Activated effector memory CD4-positive, alpha-beta T cell treated with anti-CD3 and anti-CD28 coated beads, Interleukin-2, amount 50 U/mL, for 16 hours (primary cell): ENCODE results near the gene TMEM217.

ENCODE experiments used
- DNase-seq: peaks from one replicate; pipeline ENCODE4 v3.0.0-alpha.2; 2020

TMEM217 gene

DNA sequence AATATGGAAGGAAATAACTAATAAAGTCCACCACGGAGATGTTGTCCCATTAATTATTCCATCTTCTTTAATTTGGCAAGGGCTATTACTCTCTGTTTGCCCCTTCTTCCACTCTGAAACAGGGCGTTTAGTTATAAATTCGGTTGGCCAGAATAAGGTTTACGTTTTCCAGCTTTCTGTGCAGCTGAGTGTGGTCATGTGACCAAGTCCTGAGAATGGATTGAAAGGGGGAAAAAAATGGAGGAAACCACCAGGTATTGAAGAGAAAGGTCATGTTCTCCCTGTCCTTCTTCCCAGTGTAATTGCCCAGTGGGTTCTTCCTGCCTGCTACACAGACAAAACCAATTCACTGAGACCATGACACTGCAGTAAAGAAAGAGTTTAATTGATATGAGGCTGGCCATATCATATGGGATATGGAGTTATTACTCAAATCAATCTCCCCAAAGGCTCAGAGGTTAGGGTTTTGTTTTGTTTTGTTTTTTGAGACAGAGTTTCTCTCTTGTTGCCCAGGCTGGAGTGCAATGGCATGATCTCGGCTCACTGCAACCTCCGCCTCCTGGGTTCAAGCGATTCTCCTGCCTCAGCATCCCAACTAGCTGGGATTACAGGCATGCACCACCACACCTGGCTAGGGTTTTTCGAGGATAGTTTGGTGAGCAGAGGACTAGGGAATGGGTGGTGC is 14.7 kb downstream of the TMEM217 start:
- no peak for DNase-seq

DNA sequence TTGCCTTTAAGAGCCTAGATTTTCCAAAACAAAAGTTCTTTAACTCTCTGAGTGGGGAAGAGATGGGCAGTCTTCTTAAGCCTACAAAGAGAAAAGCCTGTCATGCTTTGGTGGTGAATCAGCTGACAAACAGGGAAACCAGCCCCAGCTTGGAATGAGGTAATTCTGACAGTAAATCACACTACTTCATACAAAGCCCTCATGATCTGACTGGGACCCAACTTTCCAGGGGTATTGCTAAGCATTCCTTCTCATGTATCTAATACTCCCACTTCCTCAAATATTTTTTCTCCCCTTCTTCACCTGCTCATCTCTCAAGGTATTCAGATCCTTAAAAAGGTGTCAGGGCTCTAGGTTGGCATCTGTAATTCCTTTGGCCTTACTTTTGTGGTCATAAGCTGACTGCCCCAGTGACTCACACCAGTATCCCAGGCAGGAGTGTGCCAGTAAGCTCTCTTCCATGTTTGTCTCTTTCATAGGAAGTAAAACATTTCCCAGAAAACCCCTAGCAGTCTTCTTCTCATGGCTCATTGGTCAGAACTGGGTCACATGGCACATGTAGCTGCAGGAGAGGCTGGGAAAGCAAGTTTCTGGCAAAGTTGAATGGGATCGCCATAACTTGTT is 15.4 kb downstream of the TMEM217 start:
- DNase-seq = no peak

DNA sequence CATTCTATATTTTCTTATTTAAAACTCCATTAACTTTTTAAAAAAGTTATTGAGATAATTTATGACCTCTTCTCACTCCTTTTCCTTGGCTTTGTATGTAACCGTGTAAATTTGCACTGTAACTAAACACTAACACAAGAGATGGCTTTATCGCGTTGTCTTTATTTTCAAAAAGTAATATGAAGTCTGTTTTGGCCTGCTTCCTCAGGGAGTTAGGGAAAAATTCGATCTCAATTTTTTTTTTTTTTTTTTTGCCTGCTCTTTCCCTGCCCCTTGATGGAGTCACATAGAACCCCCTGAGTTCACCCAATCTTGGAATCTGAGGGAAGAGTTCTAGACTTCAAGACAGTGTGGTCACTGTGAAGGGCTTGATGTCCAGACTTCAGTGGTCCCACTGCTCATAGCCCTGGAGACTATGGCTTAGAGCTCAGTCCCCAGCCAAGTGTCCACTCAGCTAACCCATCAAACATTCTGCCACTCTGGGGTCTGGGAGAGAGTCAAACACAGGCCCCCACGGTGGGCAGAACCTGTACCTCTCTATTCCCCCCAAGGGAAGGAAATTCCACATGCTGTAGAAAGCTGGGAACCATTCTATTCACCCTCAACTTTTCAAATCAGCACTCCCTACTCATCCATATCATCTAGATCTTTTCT is 16.0 kb downstream of the TMEM217 start:
- no peak for DNase-seq

DNA sequence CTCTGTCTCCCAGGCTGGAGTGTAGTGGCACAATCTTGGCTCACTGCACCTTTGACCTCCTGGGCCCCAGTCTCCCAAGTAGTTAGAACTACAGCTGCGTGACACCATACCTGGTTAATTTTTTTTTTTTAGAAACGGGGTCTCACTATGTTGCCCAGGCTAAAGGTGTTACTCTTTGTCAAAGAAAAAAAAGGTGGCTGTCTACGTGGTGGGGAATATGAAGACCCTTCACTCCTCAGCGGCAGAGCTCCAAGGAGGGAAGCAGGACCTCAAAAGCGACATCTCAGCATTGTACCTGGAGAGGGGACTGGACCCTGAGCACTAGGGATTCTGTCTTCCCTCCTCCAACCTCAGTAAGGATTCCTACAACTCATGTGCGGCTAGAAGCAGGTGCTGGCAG is 16.8 kb downstream of the TMEM217 start:
- no peak for DNase-seq

DNA sequence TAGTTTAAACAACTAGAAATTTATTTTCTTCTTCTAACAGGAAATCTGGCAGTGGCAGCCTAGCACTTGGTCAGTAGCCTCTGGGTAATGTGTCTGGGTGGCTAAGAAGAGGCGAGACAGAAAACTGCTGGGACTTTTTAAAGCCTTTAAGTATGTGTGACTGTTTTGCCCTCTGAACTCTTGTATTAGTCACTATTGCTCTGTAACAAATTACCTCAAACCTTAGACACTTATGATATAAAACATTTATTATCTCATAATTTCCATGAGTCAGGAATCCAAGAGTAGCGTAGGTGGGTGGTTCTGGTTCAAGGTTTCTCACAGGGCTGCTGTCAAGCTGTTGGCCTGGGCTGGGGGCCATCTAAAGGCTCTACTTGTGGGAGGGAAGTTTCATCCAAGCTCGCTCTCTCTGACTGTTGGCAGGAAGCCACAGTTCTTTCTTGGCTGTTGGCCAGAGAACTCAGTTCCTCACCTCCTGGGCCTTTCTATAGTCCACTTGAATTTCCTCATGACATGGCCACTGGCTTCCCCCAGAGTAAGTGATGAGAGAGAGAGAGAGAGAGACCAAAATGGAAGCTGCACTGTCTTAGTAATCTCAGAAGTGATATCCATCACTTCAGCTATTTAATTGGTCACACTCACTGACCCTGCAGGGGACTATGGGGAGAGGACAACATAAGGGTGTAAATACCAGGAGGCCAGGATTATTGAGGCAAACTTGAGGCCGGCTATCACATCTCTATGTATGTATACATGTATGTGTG is 17.8 kb downstream of the TMEM217 start:
- peak; percentile 90 for DNase-seq

DNA sequence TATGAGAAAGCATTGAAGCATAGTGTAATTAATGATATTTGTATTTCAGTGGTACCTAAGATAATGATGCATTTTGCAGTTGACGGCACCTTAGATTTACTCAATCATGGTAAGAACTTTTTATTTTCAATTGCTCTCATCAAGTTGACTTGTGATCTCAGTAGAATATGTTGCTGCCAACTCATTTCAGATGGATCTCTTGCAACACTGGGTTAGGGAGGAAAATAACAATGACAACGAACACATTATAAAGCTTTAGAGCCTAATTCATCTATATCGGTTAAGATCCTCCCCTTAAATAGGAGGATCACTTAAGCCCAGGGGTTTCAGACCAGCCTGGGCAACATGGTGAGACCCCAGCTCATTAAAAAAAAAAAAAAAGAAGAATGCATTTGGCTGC is 18.4 kb downstream of the TMEM217 start:
- no peak for DNase-seq

DNA sequence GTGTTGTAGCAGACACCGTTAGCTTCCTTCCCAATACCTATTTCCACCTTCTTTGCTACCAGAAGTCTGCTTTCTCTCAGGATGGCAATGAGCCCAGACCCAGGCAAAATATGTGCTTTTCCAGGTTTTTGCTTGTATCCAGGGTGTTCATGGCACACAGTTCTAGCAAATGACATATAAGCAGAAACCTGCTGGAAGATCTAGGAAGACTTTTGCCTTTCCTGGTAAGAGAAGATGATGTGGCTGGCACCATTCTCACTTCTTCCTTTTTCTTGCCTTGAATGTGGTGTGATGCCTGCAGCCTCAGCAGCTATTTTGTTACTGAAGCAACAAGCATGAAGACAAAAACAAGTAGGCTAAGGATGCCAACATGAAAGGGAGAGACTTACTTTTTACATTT is 19.6 kb downstream of the TMEM217 start:
- no peak for DNase-seq

DNA sequence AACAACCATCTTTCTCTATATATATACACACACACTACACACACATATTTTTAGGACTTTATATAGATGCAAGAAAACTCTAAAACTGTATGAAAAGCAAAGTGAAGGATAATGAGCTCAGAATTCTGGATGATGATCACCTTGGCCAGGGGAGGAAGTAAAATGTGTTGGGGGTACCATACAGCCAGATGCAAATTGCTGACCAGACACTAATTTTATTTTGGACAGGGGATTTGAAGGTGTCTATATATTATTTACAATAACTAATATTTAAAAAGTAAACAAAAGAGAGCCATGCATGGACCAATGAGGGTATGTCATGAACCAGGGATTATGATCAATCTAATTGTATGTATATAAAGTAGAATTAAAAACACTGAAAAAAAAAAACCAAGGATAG is 20.2 kb downstream of the TMEM217 start:
- no peak for DNase-seq

DNA sequence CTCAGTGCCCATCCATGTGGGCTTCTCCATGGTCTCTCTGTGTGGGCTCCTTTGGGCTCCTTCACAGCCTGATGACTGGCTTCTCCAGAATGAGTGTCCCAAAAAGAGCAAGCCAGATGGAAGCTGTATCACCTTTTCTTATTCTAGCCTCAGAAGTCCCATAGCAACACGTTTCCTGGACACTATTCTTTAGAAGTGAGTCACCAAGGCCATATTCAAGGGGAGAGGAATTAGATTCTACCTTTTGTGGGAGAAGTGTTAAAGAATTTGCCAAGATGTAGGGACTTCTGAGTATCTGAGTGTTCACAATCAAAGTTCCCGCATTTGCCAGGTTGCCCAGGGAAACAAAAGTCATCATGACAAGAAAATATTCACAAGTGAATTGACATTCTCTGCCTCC is 21.0 kb downstream of the TMEM217 start:
- no peak for DNase-seq

DNA sequence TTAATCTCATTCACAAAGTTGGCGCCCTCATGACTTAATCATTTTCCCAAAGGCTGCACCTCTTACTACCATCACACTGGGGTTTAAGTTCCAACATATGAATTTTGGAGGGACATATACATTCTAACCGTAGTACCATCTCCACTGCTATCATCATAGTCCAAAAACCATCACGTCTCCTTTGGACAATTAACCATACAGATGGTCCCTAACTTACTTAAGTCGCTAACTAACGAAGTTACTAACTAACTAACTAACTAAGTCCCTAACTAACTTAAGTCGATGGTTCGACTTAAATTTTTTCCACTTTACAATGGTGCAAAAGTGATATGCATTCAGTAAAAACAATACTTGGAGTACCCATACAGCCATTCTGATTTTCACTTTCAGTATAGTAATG is 24.4 kb downstream of the TMEM217 start:
- no peak for DNase-seq

DNA sequence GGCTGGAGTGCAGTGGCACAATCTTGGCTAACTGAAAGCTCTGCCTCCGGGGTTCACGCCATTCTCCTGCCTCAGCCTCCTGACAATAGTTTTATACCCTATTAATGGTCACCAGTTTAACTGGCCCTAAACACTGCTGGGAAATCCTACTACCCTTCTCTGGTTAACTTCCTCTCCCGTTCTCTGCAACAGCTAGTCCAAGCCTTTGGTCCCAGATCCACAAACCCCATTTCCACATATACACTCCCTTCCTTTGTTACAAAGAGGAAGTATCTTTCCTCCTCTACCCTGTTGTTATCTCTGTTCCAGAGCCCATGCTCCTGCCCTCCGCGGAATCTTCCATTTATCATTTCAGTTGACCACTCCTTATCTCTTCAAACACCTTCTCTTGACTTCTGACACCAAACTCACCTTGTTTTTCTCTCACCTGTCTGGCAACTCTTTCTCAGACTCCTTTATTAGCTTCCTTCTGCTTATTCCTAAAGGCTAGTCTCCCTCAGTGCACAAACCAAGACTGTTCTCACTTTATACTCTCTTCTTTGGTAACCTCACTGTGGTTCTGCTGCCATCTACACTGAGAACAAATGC is 25.4 kb downstream of the TMEM217 start:
- DNase-seq = no peak

DNA sequence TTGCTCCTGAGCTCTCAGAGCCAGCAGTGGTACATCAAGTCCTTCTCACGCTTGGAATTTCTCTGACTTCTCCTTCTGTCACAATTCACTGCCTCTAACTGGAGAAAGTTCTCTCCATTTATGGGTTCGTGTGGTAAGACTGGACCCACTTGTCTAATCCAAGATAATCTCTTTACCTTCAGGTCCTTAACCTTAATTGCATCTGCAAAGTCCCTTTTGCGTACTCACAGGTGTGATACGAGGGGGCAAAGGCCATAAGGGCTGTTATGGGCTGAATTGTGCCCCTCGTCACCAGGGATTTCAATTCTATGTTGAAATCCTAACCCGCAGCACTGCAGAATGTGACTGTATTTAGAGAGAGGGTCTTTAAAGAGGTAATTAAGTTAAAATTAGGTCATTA is 27.8 kb downstream of the TMEM217 start:
- DNase-seq = no peak

DNA sequence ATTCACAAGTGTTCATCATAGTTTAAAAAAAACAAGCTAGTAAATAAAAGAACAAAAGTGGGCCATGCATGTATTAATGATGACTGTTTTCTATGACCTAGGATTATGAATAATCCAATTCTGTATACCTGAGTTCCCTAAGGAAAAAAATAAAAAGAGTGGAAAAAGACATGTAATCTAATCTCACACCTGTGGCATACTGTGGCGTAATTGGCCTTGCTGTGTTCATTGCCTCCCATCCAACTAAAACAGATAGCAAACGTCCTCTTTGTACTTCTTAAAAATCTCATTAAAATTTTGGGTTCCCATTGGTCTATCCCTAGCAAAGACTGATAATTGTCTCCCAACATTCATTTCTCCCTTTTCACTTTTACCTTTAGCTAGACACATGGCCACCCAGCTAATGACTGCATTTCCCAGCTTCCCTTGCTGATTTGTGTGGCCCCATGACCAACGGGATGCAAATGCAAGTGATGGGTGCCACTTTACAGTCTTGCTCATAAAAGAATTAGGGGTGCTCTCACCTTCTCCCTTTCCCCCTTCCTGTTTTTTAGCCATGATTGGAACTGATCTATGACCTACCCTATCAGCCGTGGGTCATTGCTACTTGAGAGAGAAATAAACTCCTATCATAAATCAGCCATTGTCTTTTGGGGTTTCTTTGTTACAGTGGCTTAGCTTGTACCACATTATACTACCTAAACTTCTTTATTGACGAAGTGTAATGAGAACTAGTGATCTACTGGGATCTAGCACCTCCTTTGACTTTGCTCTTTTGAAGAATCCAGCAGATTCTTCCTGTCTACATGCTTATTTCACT is 32.4 kb downstream of the TMEM217 start:
- DNase-seq = no peak

DNA sequence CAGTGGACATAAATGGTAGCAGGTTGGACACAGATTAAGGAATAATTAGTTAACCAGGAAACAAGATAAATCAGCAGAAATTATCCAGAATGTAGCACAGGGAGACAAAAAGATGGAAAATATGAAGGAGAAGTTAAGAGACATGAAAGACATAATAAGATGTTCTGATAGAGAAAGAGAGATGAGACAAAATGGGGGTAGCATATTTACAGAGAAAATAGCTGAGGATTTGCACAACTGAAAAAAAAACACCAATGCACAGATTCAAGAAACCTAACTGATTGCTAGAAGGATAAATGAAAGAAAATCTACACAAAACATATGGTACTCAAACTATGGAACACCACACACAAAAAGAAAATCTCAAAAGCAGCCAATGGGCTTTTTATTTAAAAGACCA is 35.0 kb downstream of the TMEM217 start:
- DNase-seq = no peak

DNA sequence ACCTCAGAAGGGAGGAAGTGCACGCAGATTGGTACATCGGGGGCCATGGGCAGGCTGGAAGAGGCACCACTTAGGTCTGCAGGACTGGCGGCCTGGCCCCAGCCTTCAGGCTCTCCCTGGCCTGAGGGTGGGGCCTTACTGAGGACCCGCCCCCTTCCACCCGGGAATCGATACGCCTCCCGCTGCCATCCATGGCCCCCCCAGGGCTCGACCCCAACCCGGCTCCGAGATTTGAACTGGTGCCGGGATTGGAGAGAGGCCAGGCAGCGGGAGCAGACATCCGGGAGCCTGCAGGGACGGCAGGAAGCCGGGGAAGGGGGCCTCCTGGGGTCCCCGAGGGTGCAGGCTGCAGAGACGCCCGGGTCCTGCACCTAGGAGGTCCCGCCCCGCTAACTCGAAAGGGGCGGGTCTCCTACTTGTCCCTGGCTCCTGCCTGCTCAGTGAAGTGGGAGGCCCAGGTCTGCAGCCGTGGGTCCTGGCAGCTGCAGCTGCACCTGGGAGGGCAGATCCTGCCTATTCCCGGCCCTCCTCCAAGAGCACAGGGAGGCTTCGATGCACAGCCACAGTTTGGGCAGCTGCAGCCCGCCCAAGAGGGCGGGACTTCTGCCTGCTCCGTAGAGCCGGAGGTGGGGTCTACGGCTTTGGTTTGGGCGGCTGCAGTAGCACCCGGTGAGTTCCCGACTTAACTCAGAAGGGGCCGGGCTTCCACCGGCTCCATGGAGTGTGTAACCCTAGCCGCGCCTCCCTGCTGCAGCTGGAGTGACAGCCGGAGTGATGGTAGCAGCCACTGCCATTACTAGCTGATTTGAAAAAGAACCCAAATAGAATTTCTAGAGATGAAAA is 35.6 kb downstream of the TMEM217 start:
- DNase-seq = peak; percentile 86

DNA sequence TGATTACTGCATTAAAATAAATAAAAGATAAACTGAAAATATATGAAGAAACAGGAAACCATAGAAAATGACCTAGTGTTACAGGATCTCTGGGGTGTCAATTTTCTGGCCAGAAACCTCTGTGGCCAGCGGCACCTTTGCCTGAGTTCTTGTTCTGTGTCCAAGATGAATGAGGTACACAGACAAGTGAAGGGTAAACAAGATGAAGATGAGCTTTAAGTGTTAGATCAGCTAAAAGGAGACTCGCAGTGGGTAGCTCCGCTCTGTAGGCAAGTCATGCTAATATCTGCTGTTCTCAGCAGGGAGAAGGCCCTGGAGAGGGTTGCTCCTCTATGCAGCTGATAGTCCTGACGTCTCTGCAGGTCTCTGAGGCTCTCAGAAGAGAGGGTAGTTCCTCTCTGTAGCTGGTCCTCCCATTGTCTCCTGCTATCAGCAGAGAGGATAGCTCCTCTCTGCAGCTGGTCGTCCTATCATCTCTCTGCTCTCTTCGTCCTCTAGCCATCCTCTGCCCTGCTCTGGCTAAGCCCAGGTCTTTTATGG is 36.3 kb downstream of the TMEM217 start:
- DNase-seq = no peak

DNA sequence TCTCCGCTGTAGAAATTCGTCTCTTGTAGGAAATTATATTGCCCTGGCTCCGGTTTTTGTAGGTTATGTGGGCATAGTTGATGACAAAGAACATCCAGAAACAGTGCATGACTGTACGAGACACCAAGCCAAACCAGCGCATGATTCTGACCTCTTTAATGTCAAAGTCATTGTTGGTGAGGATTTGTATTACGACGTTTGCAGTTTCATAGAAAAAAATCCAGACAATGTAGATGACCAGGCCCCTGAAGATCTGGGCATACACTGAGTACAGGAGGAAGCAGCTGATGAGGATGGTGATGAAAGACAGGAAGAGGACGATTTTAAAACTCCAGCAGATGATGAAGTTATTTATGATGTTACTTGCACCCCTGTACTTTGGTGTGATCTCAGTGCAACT is 39.4 kb downstream of the TMEM217 start:
- DNase-seq = no peak

DNA sequence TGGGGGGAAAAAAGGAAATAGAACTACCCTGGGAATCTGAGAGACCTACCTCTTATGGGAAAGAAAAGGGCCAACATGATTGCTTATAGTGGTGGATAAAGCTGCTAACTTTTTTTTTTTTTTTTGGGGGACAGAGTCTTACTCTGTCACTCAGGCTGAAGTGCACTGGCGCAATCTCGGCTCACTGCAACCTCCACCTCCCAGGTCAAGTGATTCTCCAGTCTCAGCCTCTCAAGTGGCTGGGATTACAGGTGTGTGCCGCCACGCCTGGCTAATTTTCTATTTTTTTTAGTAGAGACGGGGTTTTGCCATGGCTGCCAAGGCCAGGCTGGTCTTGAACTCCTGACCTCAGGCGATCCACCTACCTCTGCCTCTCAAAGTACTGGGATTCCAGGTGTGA is 39.9 kb downstream of the TMEM217 start:
- no peak for DNase-seq

DNA sequence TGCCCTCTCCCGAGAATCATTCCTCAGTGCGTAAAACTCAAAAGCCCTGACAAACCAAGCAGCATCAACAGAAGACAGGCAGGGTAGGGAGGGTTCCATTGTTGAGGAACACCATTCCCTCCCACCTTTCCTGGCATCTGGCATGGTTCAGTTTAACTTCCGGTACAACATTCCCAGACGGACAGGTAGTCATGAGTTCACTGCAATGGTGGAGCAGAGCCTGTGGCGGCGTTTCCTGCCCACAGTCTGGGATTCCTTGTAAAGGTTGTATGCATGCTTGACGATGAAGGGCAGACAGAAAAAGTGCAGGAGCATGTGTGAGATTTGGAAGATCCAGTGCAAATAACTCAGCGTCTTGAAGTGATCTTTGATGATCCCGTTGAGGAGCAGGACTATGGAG is 45.7 kb downstream of the TMEM217 start:
- DNase-seq = no peak

DNA sequence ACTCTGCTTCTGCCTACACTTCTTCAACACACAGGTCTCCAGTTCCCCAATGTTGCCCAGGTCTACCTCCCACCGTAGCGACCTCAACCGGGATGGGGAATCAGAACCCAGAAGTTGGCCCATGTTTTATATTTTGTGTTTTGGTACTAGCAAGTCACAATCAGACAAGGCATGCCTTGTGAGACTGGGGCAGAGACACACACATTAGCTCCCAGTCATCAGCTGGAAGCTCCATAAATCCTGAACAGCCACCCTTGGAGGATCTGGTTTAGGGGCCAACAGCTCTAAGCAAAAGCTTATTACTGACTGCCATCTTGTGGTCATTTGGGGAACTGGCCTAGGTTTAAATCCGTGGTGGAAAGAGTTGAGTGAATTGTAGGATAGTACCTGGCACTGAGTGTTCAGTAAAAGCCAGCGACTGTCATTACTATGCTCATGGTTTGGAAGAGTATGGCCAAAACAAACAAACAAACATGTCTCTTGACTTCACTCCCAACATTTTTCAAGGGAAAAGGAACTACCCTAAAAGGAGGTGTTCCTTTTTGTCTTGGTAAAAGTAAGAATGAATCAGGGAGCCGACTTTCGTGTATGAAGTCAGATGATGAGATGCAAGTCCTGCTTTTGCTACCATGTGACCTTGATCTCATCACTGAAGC is 47.5 kb downstream of the TMEM217 start:
- DNase-seq = peak; percentile 85
